Left lobe of liver (tissue), 2 donors: ENCODE data around the gene ZNF653. TPM values are rescaled to one million over a fixed set of nuclear protein-coding genes. Genes with fewer than 3 reads are reported as not detected.

ENCODE experiments used
- ATAC-seq: fragments of 200-7000 bp; cut with Tn5 transposase; one replicate; pipeline ENCODE4 v1.9.1; 2020; ENCODE audit warnings: mild to moderate bottlenecking, moderate library complexity
- DNase-seq: peaks from one replicate; pipeline ENCODE4 v3.0.0-alpha.2; 2020; ENCODE audit warnings: low spot score
- total RNA-seq: library from RNA; stranded (reverse); gene quantifications from one replicate; pipeline ENCODE4 v1.2.1, GENCODE V29; 2021
- donor health status: DM: no; HTN: no; CAD: no; lungs with moderate emphysema.
- donor health status: DM: no; HTN: yes; CAD: no.

ZNF653 gene
- total RNA-seq, 1 donor from 2014 or later = 8.3 TPM

GRCh38 chr19:11519138-11519537 lies 13.5 kb upstream of the ZNF653 start:
- ATAC-seq (no peak), DNase-seq (no peak)

DNA sequence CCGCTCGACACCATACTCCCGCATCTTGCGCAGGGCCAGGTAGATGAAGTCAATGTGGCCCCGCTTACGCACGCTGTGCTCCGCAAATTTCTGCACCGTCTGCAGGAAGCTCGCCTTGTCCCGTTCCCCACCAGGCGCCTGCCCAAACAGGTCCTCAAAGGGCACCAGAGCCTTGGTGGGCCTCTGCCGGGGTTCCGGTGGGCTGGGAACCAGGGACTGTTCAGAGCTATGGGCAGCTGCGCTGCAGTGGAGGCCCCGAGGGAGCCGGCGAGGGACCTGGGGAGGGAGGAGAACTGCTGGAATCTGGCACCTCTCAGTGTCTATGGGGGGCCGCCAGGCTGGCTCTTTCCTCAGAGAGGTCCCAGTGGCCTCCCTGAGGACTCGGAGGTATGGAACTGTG lies 8.3 kb upstream of the ZNF653 start:
- no peak for DNase-seq
- ATAC-seq = no peak

GRCh38 chr19:11510444-11510843 lies 4.8 kb upstream of the ZNF653 start:
- DNase-seq = no peak
- ATAC-seq = no peak

GRCh38 chr19:11507370-11508078 lies 1.9 kb upstream of the ZNF653 start:
- ATAC-seq = no peak
- DNase-seq = no peak

DNA sequence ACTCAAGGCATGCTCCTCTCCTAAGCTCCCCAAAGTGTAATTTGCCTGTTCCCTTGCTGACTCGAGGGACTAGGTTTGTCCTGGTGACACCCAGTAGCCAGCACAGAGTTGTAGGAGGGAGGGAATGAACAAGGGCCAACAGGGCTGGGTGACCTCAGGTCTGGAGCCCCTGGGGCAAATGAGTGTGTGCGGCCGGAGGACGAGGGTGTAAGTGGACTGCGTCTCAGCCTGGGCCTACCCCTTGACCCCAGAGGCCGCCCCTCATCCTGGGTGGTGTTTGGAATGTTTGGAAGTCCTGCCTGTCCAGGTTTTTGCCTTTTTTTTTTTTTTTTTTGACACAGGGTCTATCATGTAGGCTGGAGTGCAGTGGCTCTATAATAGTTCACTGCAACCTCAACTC lies 1.3 kb upstream of the ZNF653 start:
- ATAC-seq = no peak
- DNase-seq = no peak

DNA sequence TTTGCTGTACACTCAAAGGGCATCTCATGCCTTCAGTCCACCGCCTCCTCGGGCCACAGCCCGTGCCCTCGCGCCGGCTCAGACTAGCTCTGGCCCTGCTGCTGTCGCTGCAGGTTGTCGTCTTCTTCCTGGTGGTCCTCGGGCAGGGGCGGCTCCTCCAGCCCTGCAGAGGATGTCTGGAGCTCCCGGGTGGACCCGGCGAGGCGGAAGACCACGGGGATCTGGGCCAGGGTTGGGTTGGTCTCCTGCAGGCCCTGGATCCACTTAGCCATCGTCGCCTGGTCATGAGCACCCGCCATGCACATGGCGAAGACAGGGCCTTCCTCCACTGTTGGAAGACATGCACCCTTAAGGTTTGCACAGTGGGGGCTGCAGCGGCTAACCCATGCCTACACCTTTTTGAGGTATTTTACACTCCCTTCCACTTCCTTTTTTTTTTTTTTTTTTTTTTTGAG lies 489 bp upstream of the ZNF653 start:
- DNase-seq = no peak
- ATAC-seq = peak; percentile 53

GRCh38 chr19:11505032-11505503 lies 571 bp downstream of the ZNF653 start:
- ATAC-seq = peak; percentile 92
- DNase-seq = peak; percentile 98

DNA sequence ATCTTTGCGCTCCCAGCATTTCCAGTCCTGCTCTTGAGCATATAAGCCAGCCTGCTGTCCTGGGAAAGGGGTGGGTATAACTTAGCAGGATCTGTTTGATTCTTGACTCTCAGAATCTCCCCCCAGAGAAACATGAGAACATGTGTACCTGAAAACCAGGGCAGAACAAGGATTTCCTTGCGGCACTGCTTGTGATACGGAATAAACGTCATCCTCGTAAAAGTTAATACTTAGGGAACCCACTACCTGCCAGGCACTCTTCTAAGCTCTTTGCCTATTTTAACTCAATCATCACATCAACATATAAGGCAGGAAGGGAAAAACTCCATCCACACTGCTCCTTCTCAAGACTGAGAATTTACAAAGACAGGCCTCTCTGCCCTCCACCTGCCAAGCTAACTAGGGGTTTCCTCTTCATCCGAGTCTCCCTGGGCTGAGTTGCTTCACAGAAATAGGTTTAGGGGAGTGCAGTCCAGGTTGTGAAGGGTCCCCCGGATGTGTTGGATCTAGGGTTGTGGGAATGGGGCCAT lies 1.1 kb downstream of the ZNF653 start:
- ATAC-seq (no peak), DNase-seq (no peak)

GRCh38 chr19:11499890-11500420 lies 5.7 kb downstream of the ZNF653 start:
- ATAC-seq (no peak), DNase-seq (no peak)

GRCh38 chr19:11499220-11499726 lies 6.4 kb downstream of the ZNF653 start:
- ATAC-seq (no peak), DNase-seq (no peak)

DNA sequence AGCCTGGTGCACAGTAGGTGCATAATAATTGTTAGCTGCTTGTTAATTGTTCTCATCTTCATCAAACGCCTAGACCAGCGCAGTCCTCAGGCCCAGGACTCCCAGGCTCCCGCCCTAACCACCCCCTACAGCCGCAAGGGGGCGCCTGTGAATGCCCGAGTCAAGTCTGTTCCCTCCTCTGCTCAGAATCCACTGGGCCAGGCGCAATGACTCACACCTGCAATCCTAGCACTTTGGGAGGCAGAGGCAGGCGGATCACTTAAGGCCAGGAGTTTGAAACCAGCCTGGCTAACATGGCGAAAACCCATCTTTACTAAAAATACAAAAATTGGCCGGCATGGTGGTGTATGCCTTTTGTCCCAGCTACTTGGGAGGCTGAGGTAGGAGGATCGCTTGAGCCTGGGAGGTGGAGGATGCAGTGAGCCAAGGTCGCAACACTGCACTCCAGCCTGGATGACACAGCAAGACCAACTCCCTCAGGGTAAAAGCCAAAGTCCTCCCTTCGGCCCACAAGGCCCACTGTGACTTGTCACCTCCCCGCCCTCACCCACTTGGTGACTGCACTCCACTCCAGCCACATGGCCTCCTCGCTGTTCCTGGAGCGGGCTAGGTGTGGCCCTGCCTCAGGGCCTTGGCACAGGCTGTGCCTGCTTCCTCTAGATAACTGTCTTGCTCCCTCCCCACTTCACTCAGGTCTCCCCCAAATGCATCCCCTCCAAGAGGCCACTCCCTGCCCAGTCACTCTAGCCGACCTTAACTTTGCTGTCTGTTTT lies 9.1 kb downstream of the ZNF653 start:
- DNase-seq = no peak
- ATAC-seq = peak; percentile 51

- ATAC-seq = no peak
- no peak for DNase-seq
Observed at GRCh38 chr19:11495885-11496284, 9.8 kb downstream of the ZNF653 start.

DNA sequence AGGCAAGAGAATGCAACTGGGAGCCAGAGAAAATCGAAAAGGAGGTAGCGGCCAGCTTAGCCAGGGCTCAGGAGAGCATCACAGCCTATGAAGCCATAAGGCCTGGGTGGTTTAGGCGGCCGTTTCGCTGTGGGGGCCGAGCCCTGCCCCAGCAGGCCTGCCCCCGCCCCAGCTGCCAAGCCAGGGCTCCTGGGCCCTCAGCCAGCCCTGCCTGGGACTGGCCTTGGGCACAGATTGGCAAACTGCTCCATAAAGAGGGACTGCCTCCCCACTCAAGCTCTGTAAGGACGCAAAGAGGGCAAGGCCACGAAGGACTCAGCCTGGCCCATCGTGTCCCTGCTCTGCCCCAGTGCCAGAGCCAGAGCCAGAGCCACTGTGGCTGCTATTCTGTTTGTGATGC lies 10.2 kb downstream of the ZNF653 start:
- no peak for DNase-seq
- ATAC-seq = peak; percentile 30

DNA sequence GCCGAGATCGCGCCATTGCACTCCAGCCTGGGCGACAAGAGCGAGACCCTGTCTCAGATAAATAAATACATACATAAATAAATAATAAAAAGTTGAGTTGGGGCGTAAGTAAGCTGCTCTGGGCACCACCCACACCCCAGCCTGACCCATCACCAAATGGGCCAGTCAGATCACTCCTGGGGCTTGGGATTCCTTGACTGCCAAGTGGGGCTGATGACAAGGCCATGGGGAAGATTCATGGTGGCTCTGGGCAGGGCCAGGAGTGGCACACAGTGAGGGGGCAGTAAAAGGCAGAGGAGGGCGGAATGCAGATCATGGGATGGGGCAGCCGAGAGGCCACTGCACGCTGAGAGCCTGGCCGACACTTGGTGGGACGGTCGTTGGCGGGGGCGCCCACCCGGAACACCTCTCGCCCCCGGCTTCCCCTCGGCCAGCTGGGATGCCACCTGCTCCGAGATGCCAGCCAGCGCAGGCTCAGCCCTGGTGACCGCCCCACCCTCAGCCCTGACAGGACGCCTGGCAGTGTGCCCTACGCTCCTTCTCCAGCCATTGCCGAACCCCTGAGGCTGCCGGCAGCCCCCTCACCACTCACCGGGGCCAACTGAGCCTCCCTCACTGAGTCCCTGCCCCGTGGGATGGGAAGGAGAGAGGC lies 10.9 kb downstream of the ZNF653 start:
- ATAC-seq = no peak
- no peak for DNase-seq

- no peak for DNase-seq
- ATAC-seq = no peak
Observed at GRCh38 chr19:11489378-11489777, 16.3 kb downstream of the ZNF653 start.

GRCh38 chr19:11486661-11487503 lies 18.8 kb downstream of the ZNF653 start:
- ATAC-seq (no peak), DNase-seq (no peak)

GRCh38 chr19:11485245-11485837 lies 20.3 kb downstream of the ZNF653 start:
- DNase-seq = peak; percentile 97
- peak; percentile 84 for ATAC-seq

DNA sequence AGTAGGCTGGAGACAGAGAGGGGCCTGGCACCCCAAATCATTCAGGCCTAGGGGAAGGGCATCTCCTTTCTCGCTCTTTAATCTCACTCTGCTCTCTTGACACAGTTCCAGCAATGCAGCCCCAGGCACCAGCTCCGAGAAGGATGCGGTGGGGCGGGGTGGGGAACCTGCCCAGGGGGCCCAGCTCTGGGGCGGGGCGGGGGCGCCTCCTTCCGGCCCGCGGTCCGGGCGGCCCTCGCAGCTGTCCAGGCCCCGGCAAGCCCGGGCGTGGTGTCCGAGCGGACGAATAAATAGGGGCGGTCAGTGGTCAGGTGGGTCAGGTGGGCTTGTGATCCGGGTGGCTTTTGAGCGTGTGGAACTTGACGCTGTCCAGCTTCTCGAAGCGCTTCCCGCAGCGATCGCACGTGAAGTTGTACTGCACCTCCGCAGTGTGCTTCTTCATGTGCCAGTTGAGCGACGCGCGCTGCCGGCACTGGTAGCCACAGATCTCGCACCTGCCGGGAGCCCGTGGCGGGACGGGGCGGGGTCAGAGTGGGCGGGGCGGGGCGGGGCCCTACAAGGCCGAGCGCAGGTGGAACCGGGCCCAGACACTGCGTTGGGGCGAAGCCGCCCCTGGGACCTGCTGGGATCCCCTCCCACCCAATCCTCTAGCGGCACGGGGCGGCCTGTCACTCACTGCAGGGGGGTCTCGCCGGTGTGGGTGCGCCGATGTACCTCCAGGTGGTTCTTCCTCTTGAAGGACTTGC lies 22.1 kb downstream of the ZNF653 start:
- ATAC-seq = no peak
- no peak for DNase-seq
